Stimulated activated memory B cell treated with anti-CD40 and anti-IgM and Interleukin-4, amounts not matched to agents 10 μg/mL and 1 μg/mL and 100 μg/mL, for 72 hours (primary cell): ENCODE results near the gene ZNF672.
A peak's percentile ranks its signal among the peaks of the same experiment; 100 is the strongest.

Source experiments
- ATAC-seq: fragments of 150-1000 bp; cut with Tn5 transposase; 2 replicates; pipeline ENCODE4 v1.10.0; 2021
- H3K27ac Mint-ChIP-seq: one replicate; pipeline ENCODE4 v1.8.0; 2022; ENCODE audit warnings: mild to moderate bottlenecking, mixed read lengths
- H3K27me3 Mint-ChIP-seq: one replicate; pipeline ENCODE4 v1.8.0; 2022; ENCODE audit warnings: mixed read lengths
- H3K36me3 Mint-ChIP-seq: one replicate; pipeline ENCODE4 v1.8.0; 2022; ENCODE audit warnings: mixed read lengths
- H3K4me1 Mint-ChIP-seq: one replicate; pipeline ENCODE4 v1.8.0; 2022; ENCODE audit warnings: mixed read lengths
- H3K4me3 Mint-ChIP-seq: one replicate; pipeline ENCODE4 v1.8.0; 2022; ENCODE audit warnings: mild to moderate bottlenecking, moderate library complexity, mixed read lengths
- H3K9me3 Mint-ChIP-seq: one replicate; pipeline ENCODE4 v1.8.0; 2022; ENCODE audit warnings: mixed read lengths

Gene ZNF672

DNA sequence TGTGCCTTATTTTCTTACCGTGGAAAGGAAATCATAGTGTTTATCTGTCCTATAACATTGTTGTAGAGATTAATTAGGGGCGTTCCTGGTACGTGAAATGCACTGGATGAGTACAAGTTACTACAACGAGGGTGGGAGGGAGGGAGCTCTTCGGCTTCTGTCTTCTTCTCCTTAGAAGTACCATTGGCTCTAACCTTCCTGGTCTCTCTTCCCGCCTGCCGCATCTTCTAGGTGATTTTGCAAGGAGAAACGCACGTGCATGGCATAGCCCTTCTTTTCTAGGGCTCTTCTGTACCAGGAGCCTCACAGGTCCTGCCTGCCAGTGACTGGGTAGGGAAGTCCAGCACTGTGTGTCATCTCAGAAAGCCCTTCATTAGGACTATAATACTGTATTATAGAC, 29.1 kb upstream of the ZNF672 start:
- H3K27ac Mint-ChIP-seq, result no peak overlapping the region
- no peaks in the 10 kb centered on the region for H3K27me3 Mint-ChIP-seq
- no peak for ATAC-seq
- H3K4me3 Mint-ChIP-seq, result no peak overlapping the region
- H3K9me3 Mint-ChIP-seq, result peaks cover under 1% of the 10 kb centered on the region
- H3K36me3 Mint-ChIP-seq, result peaks cover 25% of the 10 kb centered on the region
- peaks cover 48% of the 10 kb centered on the region for H3K4me1 Mint-ChIP-seq

DNA sequence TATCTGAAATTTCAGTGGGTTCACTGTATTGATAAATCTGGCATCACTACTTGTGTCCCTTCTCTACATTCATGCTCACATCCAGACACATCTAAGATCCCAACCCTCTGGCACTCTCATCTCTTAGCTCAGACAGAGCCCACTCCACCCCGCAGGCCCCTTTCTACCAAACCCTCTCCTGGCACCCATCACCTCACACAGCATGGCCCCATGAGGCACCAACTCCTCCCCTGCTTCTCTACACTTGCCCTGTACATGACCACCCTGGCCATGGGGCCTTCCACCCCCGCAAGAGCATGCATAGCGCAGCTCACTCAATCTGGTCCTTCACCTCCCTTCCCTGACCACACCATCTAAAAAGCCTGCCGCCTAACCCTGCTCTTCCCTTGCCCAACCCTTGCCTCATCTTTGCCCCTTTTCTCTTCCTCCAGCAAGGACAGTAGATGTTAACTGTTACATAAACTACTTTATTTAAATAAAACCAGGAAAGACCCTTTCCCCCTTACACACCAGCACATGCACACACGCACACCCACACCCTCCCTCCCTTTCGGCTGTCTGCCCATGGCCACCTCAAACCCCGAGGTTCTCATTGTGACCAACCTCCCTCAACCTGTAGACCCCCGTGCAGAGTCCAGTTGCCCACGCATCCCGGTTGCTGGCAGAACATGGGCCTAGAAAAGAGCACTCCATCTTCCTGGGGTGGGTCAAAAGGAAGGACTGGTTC, 27.9 kb upstream of the ZNF672 start:
- no peak for ATAC-seq
- Mint-ChIP-seq H3K27me3 (no peaks in the 10 kb centered on the region), H3K9me3 (no peaks in the 10 kb centered on the region), H3K27ac (peak overlapping the region; percentile 31), H3K4me1 (peaks cover 35% of the 10 kb centered on the region), H3K4me3 (no peak overlapping the region), H3K36me3 (peaks cover 33% of the 10 kb centered on the region)

- Mint-ChIP-seq H3K9me3 (no peaks in the 10 kb centered on the region), H3K36me3 (peaks cover 40% of the 10 kb centered on the region), H3K27ac (peak overlapping the region; percentile 31), H3K4me1 (peaks cover 27% of the 10 kb centered on the region), H3K4me3 (no peak overlapping the region), H3K27me3 (no peaks in the 10 kb centered on the region)
- ATAC-seq, result no peak
These were observed 27.1 kb upstream of the ZNF672 start for GRCh38 chr1:248810727-248811513.

DNA sequence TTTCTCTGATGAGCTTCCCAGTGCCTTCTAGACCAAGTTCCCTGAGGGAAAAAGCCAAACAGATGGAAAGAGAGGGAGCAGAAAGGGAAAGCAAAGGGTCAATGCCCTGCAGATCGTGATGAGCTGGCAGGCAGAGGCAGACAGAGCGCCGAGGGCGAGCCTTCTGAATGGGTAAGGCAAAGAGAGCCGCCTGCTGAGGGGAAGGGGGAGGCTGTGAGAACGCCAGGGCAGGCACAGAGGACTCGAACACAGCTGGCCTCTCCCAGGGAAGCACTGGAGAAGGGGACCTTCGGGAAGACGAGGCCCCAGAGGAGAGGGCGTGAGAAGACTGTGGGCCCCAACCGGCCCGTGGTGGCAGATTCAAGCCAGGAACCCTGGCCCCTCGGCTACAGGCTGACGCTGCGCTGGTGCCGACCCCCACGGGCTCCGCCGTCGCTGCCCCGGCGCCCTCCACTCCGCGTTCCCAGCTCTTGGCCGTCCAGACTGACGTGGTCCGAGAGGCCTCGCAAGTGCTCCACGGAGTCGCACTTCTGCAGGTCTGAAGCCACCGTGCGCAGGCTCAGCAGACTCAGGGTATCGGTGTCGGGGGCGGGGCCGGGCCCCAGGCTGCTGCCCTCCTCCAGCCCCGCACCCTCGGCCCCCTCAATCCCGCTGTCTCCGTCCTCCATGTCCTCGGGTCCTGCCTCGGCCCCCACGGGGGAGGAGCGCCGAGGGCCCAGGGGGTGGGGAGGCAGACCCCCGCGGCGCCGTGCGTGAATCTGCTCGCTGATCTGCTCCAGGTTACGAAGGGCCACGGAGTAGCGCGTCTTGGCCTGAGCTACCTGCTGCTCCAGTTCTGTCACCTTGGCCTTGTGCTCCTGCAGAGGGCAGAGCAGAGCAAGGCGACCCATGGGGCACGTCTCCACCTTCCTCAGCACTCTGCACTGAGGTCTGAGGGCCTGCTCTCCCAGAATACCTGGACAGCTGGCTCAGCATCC, 26.2 kb upstream of the ZNF672 start:
- H3K36me3 Mint-ChIP-seq, result peaks cover 49% of the 10 kb centered on the region
- no peaks in the 10 kb centered on the region for H3K9me3 Mint-ChIP-seq
- H3K27me3 Mint-ChIP-seq, result no peaks in the 10 kb centered on the region
- H3K27ac Mint-ChIP-seq, result peak overlapping the region; percentile 31
- H3K4me3 Mint-ChIP-seq, result no peak overlapping the region
- peak; percentile 37 for ATAC-seq
- peaks cover 26% of the 10 kb centered on the region for H3K4me1 Mint-ChIP-seq

- Mint-ChIP-seq H3K36me3 (peaks cover 58% of the 10 kb centered on the region), H3K27me3 (no peaks in the 10 kb centered on the region), H3K9me3 (no peaks in the 10 kb centered on the region), H3K27ac (no peak overlapping the region), H3K4me3 (no peak overlapping the region), H3K4me1 (peaks cover 29% of the 10 kb centered on the region)
- ATAC-seq, result no peak
These were observed 25.1 kb upstream of the ZNF672 start for GRCh38 chr1:248812736-248813425.

DNA sequence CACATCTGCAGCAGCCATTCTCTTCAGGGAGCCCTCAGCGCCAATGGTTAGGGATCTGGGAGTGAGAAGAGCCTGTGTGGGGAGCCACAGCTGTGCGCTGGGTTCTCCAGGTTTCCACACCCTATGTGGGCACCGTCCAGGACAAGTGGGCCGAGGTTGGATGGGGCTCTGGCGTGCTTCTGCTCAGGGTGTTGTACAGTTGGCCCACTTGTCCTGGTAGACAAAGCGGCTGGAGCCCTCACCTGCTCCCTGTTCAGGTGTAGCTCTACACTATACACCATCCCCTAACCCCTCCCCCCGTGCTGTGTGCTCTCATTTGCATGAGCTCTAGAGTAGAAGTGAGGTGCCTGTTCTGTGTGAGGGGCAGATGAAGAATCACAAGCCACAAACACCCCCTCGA, 24.5 kb upstream of the ZNF672 start:
- Mint-ChIP-seq H3K27me3 (no peaks in the 10 kb centered on the region), H3K4me3 (no peak overlapping the region), H3K27ac (no peak overlapping the region), H3K9me3 (no peaks in the 10 kb centered on the region), H3K36me3 (peaks cover 64% of the 10 kb centered on the region), H3K4me1 (peaks cover 35% of the 10 kb centered on the region)
- no peak for ATAC-seq

DNA sequence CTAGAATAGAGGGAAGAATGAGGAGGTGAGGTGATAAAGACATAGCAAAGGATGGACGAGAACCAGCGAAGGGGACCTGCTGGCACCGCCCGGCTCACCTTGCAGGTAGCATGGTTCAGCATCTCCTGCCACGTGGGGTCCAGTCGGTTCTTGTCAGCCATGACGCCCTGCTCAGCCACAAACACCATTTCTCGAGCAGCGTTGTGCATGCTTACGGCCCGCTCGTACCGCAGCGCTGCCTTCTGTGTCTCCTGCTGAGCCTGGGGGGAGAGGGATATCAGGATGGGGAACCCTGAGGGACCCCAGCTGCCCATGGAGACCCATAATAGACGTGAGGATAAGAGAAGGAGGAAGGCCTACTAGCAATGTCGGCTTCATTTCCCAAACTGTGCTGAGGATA, 23.7 kb upstream of the ZNF672 start:
- Mint-ChIP-seq H3K4me1 (peaks cover 43% of the 10 kb centered on the region), H3K27ac (no peak overlapping the region), H3K36me3 (peaks cover 72% of the 10 kb centered on the region), H3K27me3 (no peaks in the 10 kb centered on the region), H3K4me3 (no peak overlapping the region), H3K9me3 (no peaks in the 10 kb centered on the region)
- no peak for ATAC-seq

DNA sequence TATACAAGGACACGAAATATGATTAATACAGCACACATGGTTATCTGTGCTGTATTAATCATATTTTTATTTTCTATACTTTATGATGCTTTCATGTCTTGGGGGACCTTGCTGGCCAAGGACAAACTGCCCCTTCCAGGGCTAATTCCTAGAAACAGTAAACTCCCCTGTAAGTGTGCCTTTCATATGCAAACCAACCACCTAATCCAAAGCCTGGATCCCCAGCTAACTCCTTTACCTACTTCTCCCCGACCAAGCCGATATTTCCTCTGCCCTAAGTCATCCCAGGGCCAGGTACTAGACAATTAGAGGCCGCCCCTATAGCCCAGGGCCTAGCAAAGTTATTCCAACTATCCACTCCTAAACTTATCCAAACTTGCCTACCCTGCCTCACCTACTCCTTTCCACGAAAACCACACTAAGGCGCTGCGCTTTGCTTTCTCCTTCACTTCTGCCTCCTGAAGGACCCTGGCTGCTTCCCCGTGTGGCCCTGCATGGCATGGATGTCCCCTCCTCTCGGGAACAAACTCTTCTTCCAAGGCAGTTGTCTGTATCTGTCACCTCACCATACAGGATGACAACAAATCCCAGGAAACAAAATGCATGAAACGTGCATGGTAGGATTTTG, 22.5 kb upstream of the ZNF672 start:
- H3K4me3 Mint-ChIP-seq, result no peak overlapping the region

GRCh38 chr1:248816042-248816851, 21.8 kb upstream of the ZNF672 start:
- no peak overlapping the region for H3K27ac Mint-ChIP-seq
- no peaks in the 10 kb centered on the region for H3K9me3 Mint-ChIP-seq
- peaks cover 56% of the 10 kb centered on the region for H3K4me1 Mint-ChIP-seq
- no peak for ATAC-seq
- no peaks in the 10 kb centered on the region for H3K27me3 Mint-ChIP-seq
- no peak overlapping the region for H3K4me3 Mint-ChIP-seq
- H3K36me3 Mint-ChIP-seq, result peaks cover 81% of the 10 kb centered on the region

More for the DNA sequence above, 22.5 kb upstream of the ZNF672 start:
- peaks cover 53% of the 10 kb centered on the region for H3K4me1 Mint-ChIP-seq
- H3K9me3 Mint-ChIP-seq, result no peaks in the 10 kb centered on the region
- H3K36me3 Mint-ChIP-seq, result peaks cover 79% of the 10 kb centered on the region
- H3K27me3 Mint-ChIP-seq, result no peaks in the 10 kb centered on the region
- ATAC-seq, result no peak
- H3K27ac Mint-ChIP-seq, result no peak overlapping the region

DNA sequence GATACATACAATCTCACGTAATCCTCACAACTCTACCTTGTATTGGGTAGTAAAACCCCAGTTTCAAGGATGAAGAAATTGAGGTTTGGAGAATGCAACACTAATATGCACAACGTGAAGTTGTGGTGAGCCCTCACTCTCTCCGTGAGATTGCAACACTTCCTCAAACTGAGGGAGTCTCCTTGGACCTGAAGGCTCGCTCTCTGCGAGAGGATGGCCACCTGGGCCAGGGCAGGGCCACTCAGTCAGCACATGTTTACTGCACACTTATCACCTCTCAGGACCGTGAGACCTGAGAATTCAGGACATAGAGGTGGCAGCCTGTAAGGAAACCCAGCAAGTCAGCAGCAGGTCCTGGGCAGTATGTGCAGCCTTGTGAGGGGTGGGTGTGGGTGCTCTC, 21.0 kb upstream of the ZNF672 start:
- Mint-ChIP-seq H3K9me3 (no peaks in the 10 kb centered on the region), H3K27me3 (no peaks in the 10 kb centered on the region), H3K4me1 (peaks cover 62% of the 10 kb centered on the region), H3K4me3 (no peak overlapping the region), H3K27ac (peak overlapping the region; percentile 77), H3K36me3 (peaks cover 79% of the 10 kb centered on the region)
- ATAC-seq, result peak; percentile 39

DNA sequence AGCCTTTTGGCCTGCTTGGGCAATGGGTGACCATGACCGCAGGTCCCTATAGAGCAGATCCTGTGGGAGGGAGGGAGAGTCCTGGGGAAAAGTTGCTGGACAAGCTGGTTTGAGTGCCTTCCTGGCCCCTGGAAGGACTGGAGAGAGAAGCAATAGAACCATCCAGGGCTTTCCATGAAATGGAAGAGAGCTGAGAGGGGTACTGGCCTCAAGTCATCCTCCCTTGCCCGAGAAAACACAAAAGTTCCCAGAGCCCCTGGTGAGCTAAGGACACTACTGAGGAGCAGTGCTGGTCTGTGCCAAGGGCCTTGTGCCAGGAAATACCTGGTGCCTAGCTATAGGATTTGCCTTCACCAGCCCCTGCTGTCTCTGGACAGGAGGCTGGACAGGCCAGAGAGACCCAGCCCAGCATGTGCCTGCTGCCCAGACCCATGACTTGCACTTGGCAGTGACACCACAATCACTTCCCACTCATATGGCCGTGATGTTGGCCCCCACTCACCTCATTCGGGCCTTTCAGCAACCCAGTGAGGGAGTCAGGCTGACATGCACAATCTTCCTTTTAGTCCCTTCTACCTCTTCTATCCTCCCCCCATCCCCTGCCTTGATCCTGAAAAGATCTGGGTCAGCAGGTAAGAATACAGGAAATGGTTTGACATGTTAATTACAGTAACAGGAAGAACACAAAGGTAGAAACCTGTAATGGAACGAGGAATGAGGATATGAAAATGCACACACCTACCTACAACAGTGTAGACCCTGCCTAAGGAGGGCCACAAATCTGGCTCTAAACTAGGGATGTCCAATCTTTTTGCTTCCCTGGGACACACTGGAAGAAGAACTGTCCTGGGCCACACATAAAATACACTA, 19.3 kb upstream of the ZNF672 start:
- Mint-ChIP-seq H3K4me1 (peaks cover 74% of the 10 kb centered on the region), H3K4me3 (peak overlapping the region; percentile 42), H3K27ac (peak overlapping the region; percentile 77), H3K9me3 (no peaks in the 10 kb centered on the region), H3K27me3 (no peaks in the 10 kb centered on the region), H3K36me3 (peaks cover 71% of the 10 kb centered on the region)
- peak; percentile 69 for ATAC-seq

GRCh38 chr1:248820041-248820585, 17.9 kb upstream of the ZNF672 start:
- Mint-ChIP-seq H3K36me3 (peaks cover 72% of the 10 kb centered on the region), H3K4me1 (peaks cover 88% of the 10 kb centered on the region), H3K9me3 (no peaks in the 10 kb centered on the region), H3K27ac (peak overlapping the region; percentile 50), H3K4me3 (no peak overlapping the region), H3K27me3 (no peaks in the 10 kb centered on the region)
- ATAC-seq, result no peak

DNA sequence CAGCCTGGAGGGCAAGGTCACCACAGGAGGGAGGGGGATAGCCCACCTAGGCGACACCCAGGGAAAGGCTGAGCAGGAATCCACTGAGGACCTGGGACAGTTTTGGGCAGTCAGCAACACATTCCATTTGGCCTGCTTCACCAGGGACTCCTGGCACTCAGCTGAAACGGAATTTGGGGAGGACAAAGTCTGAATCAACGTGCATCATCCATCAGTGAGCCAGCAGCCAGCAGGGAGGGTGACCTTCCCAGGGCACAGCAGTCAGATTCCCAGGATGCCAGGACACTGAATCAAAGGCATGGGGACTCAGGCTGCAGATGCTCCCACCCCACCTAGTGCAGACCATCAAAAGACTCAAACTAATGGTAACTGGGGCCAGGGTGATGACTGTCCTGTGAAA, 16.9 kb upstream of the ZNF672 start:
- peaks cover 95% of the 10 kb centered on the region for H3K4me1 Mint-ChIP-seq
- H3K9me3 Mint-ChIP-seq, result no peaks in the 10 kb centered on the region
- no peak overlapping the region for H3K4me3 Mint-ChIP-seq
- no peaks in the 10 kb centered on the region for H3K27me3 Mint-ChIP-seq
- H3K27ac Mint-ChIP-seq, result peak overlapping the region; percentile 50
- no peak for ATAC-seq
- peaks cover 64% of the 10 kb centered on the region for H3K36me3 Mint-ChIP-seq
